Activated CD8-positive, alpha-beta T cell treated with anti-CD3 and anti-CD28 coated beads for 36 hours (primary cell): ENCODE data around the gene ALDOC. TPM values are rescaled to one million over a fixed set of nuclear protein-coding genes. Genes with fewer than 3 reads are reported as not detected.
A peak's percentile ranks its signal among the peaks of the same experiment; 100 is the strongest.
"Not testable (repeated sequence)": the region's sequence is repeated elsewhere in the genome, so short reads cannot be mapped to it uniquely, and the experiment has no call there.

ENCODE experiments used
- ATAC-seq: fragments of 200-7000 bp; cut with Tn5 transposase; one replicate; pipeline ENCODE4 v1.10.0; 2021; ENCODE audit warnings: mild to moderate bottlenecking, moderate library complexity
- CTCF ChIA-PET: fragments of 350-600 bp; sonication (Branson Sonifier 250); formaldehyde crosslinking; loops from one replicate; lab custom pipeline; 2021; ENCODE audit warnings: antibody characterized with exemption; lab: Charles Lee
- POLR2A ChIA-PET: fragments of 350-600 bp; sonication (Branson Sonifier 250); formaldehyde crosslinking; loops from one replicate; lab custom pipeline; 2021; ENCODE audit warnings: antibody characterized with exemption; lab: Charles Lee
- DNase-seq: peaks from one replicate; pipeline ENCODE4 v3.0.0-alpha.2; 2020
- H3K27ac Mint-ChIP-seq: one replicate; pipeline ENCODE4 v1.8.0; 2021; ENCODE audit warnings: mild to moderate bottlenecking, mixed read lengths
- H3K27me3 Mint-ChIP-seq: one replicate; pipeline ENCODE4 v1.8.0; 2021; ENCODE audit warnings: mixed read lengths
- H3K36me3 Mint-ChIP-seq: one replicate; pipeline ENCODE4 v1.8.0; 2021; ENCODE audit warnings: low read depth, mixed read lengths
- H3K4me1 Mint-ChIP-seq: one replicate; pipeline ENCODE4 v1.8.0; 2021; ENCODE audit warnings: low read depth, mixed read lengths
- H3K4me3 Mint-ChIP-seq: one replicate; pipeline ENCODE4 v1.8.0; 2021; ENCODE audit warnings: mild to moderate bottlenecking, moderate library complexity, mixed read lengths
- H3K9me3 Mint-ChIP-seq: one replicate; pipeline ENCODE4 v1.8.0; 2021; ENCODE audit warnings: mixed read lengths
- CTCF ChIP-seq: fragments of 200-600 bp; IDR thresholded peaks from one replicate; pipeline ENCODE4 v1.8.0; 2022; ENCODE audit warnings: antibody characterized with exemption, mild to moderate bottlenecking
- intact Hi-C: fragments of 100-400 bp; cut with micrococcal nuclease; formaldehyde crosslinking; loops from one replicate; pipeline ENCODE4 v1.10.0; 2022
- total RNA-seq, 2 experiments: library from RNA; stranded (reverse); gene quantifications; one replicate each; pipeline ENCODE4 v1.2.3, GENCODE V29; 2021

ALDOC gene
- total RNA-seq, 2 experiments from 2014 or later: 142 to 146 TPM

- Mint-ChIP-seq H3K9me3 (no peaks in the 10 kb centered on the region), H3K36me3 (peaks cover 51% of the 10 kb centered on the region), H3K4me3 (no peak within 1 kb of the TSS), H3K4me1 (no peaks in the 10 kb centered on the region), H3K27ac (no peak within 1 kb of the TSS), H3K27me3 (no peaks in the 10 kb centered on the region)
- no peak for TF ChIP-seq CTCF
- POLR2A ChIA-PET: no interaction called here
- no peak for ATAC-seq
- CTCF ChIA-PET: interaction anchor here (1.0 to 1.7 kb wide), 7 partner anchors 9 to 119 kb away, joined by 3 to 11 read pairs (median 4); partner anchors contain the start of gene PIGS
- no peak for DNase-seq
- intact Hi-C loops: loop anchor here (5.0 kb wide), 1 partner anchor 122 kb away; no protein-coding TSS in a partner anchor
Measured at GRCh38 chr17:28613931-28614381, 37.3 kb upstream of the ALDOC start, which contains the start of gene RSKR. RSKR (minus strand) TSS chr17:28614185; CDS start chr17:28614161, 24 bp downstream.

- DNase-seq (peak; percentile 55), ATAC-seq (peak; percentile 64)
- TF ChIP-seq CTCF: peak; percentile 80
- intact Hi-C loops: loop anchor here (5.0 kb wide), 1 partner anchor 121 kb away; no protein-coding TSS in a partner anchor
- no peak overlapping the region for H3K4me3 Mint-ChIP-seq
- no peaks in the 10 kb centered on the region for H3K9me3 Mint-ChIP-seq
- no peaks in the 10 kb centered on the region for H3K27me3 Mint-ChIP-seq
- CTCF ChIA-PET: interaction anchor here (0.7 to 3.5 kb wide), 20 partner anchors 10 to 118 kb away, joined by 3 to 18 read pairs (median 4); partner anchors contain the start of genes ALDOC, BLTP2, PIGS and PROCA1
- POLR2A ChIA-PET: interaction anchor here (0.6 to 1.2 kb wide), 6 partner anchors 10 to 58 kb away, joined by 3 to 8 read pairs (median 4); no protein-coding TSS in a partner anchor
- no peaks in the 10 kb centered on the region for H3K4me1 Mint-ChIP-seq
- no peak overlapping the region for H3K27ac Mint-ChIP-seq
- H3K36me3 Mint-ChIP-seq: peaks cover 49% of the 10 kb centered on the region
Measured at GRCh38 chr17:28612936-28613872, 36.5 kb upstream of the ALDOC start.

GRCh38 chr17:28612531-28612930 lies 35.8 kb upstream of the ALDOC start:
- H3K36me3 Mint-ChIP-seq: peaks cover 47% of the 10 kb centered on the region
- ATAC-seq (no peak), DNase-seq (no peak)
- H3K9me3 Mint-ChIP-seq: no peaks in the 10 kb centered on the region
- no peaks in the 10 kb centered on the region for H3K27me3 Mint-ChIP-seq
- ChIA-PET POLR2A (interaction anchor here (0.6 to 1.5 kb wide), 8 partner anchors 8 to 107 kb away, joined by 3 to 8 read pairs (median 3); partner anchors contain the start of gene RPL23A), CTCF (interaction anchor here (0.7 to 3.5 kb wide), 20 partner anchors 10 to 117 kb away, joined by 3 to 18 read pairs (median 4); partner anchors contain the start of genes ALDOC, BLTP2, PIGS and PROCA1)
- H3K27ac Mint-ChIP-seq: peak overlapping the region; percentile 0
- TF ChIP-seq CTCF: no peak
- intact Hi-C loops: loop anchor here (5.0 kb wide), 1 partner anchor 120 kb away; no protein-coding TSS in a partner anchor
- H3K4me3 Mint-ChIP-seq: no peak overlapping the region
- H3K4me1 Mint-ChIP-seq: no peaks in the 10 kb centered on the region

DNA sequence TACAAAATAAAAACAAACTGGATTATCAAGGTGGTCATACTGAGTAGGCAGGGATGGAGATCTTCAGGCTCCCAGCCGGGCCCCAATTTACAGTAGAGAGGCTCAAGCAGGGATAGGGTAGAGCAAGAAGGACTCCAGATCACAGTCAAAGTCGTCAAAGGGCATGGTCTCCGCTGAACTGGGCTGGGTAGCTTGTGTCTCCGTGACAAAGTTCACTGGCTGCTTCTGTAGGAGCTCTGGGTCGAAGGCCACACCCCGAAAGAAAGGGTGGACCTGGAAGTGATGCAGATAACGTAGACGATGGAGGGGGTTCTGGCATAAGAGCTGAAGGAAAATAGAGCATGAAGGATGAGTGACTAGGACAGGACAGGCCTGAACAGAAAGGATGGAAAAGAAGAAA lies 33.7 kb upstream of the ALDOC start:
- no peaks in the 10 kb centered on the region for H3K4me1 Mint-ChIP-seq
- TF ChIP-seq CTCF: no peak
- no peaks in the 10 kb centered on the region for H3K9me3 Mint-ChIP-seq
- intact Hi-C loops: loop anchor here (5.0 kb wide), 1 partner anchor 118 kb away; no protein-coding TSS in a partner anchor
- POLR2A ChIA-PET: interaction anchor here (0.6 to 1.4 kb wide), 10 partner anchors 8 to 91 kb away, joined by 3 to 4 read pairs (median 3); partner anchors contain the start of gene BLTP2
- no peak overlapping the region for H3K4me3 Mint-ChIP-seq
- H3K27ac Mint-ChIP-seq: no peak overlapping the region
- CTCF ChIA-PET: interaction anchor here (0.8 to 3.5 kb wide), 4 partner anchors 17 to 63 kb away, joined by 3 to 18 read pairs (median 5); partner anchors contain the start of gene PIGS
- peaks cover 34% of the 10 kb centered on the region for H3K36me3 Mint-ChIP-seq
- no peak for ATAC-seq
- DNase-seq: no peak
- no peaks in the 10 kb centered on the region for H3K27me3 Mint-ChIP-seq

DNA sequence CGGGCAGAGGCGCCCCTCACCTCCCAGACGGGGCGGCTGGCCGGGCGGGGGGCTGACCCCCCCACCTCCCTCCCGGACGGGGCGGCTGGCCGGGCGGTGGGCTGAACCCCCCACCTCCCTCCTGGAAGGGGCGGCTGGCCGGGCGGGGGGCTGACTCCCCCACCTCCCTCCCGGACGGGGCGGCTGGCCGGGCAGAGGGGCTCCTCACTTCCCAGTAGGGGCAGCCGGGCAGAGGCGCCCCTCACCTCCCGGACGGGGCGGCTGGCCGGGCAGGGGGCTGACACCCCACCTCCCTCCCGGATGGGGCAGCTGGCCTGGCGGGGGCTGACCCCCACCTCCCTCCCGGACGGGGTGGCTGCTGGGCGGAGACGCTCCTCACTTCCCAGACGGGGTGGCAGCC lies 27.3 kb upstream of the ALDOC start:
- POLR2A ChIA-PET, H3K4me1 Mint-ChIP-seq, CTCF ChIA-PET, ATAC-seq, H3K9me3 Mint-ChIP-seq, H3K27ac Mint-ChIP-seq, intact Hi-C loops, DNase-seq, H3K36me3 Mint-ChIP-seq, H3K4me3 Mint-ChIP-seq, H3K27me3 Mint-ChIP-seq: not testable (repeated sequence)
